Retinal pigment epithelial cell (primary cell): ENCODE measurements around the gene CCDC181.
"Not testable (repeated sequence)": the region's sequence is repeated elsewhere in the genome, so short reads cannot be mapped to it uniquely, and the experiment has no call there.

Experiments
- DNase-seq: peaks from one replicate; pipeline ENCODE4 v3.0.0-alpha.2; 2010; ENCODE audit warnings: low read depth
- H3K4me3 ChIP-seq: 2 replicates; pipeline ENCODE4 v1.5.1; 2011; ENCODE audit warnings: mild to moderate bottlenecking, low read length, control low read depth, moderate library complexity
- CTCF ChIP-seq: conservative IDR thresholded peaks from 2 replicates; pipeline ENCODE4 v1.5.1; 2011; ENCODE audit warnings: low read depth, low read length, control low read depth, inconsistent platforms

CCDC181 gene

GRCh38 chr1:169456029-169456428, 28.8 kb upstream of the CCDC181 start:
- no peak for DNase-seq
- no peak for TF ChIP-seq CTCF
- H3K4me3 ChIP-seq = no peak overlapping the region

GRCh38 chr1:169452921-169453320, 25.6 kb upstream of the CCDC181 start:
- H3K4me3 ChIP-seq = no peak overlapping the region
- DNase-seq = no peak
- no peak for TF ChIP-seq CTCF

- no peak overlapping the region for H3K4me3 ChIP-seq
- TF ChIP-seq CTCF = no peak
- DNase-seq = no peak
Measured at GRCh38 chr1:169451218-169451824, 24.0 kb upstream of the CCDC181 start.

- no peak overlapping the region for H3K4me3 ChIP-seq
- DNase-seq = no peak
- no peak for TF ChIP-seq CTCF
Measured at GRCh38 chr1:169443923-169444322, 16.6 kb upstream of the CCDC181 start.

GRCh38 chr1:169426174-169426705, 1.0 kb downstream of the CCDC181 start:
- no peak for TF ChIP-seq CTCF
- peak overlapping the region; percentile 83 for H3K4me3 ChIP-seq
- peak; percentile 21 for DNase-seq

- no peak for DNase-seq
- no peak for TF ChIP-seq CTCF
- H3K4me3 ChIP-seq = no peak overlapping the region
Measured at GRCh38 chr1:169421309-169421708, 6.0 kb downstream of the CCDC181 start.

- H3K4me3 ChIP-seq = no peak overlapping the region
- no peak for TF ChIP-seq CTCF
- no peak for DNase-seq
Measured at GRCh38 chr1:169414952-169415351, 12.3 kb downstream of the CCDC181 start.

GRCh38 chr1:169408340-169408739, 18.9 kb downstream of the CCDC181 start:
- H3K4me3 ChIP-seq, DNase-seq: not testable (repeated sequence)

GRCh38 chr1:169402578-169402977, 24.7 kb downstream of the CCDC181 start:
- DNase-seq = not testable (repeated sequence)

More at GRCh38 chr1:169402578-169402977, 24.7 kb downstream of the CCDC181 start:
- not testable (repeated sequence) for H3K4me3 ChIP-seq
